ENCODE results near the gene PCNA.
"Not testable (repeated sequence)": the region's sequence is repeated elsewhere in the genome, so short reads cannot be mapped to it uniquely, and the experiment has no call there.

Gene PCNA

DNA sequence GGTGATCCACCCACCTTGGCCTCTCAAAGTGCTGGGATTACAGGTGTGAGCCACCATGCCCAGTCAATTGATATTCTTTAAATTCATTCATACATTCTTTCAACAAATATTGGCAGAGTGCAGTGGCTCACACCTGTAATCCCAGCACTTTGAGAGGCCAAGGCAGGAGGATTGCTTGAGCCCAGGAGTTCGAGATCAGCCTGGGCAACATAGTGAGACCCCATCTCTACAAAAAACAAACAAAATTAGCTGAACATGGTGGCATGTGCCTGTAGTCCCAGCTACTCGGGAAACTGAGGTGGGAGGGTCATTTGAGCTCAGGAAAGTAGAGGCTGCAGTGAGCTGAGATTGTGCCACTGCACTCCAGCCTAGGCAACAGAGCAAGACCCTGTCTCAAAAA, 42.8 kb downstream of the PCNA start:
- not testable (repeated sequence) for H3K9ac ChIP-seq (ENCODE audit: low read length); H3K36me3 ChIP-seq (ENCODE audit: control insufficient read depth, insufficient read depth, low read length); H3K9me3 ChIP-seq (ENCODE audit: control insufficient read depth, insufficient read depth, low read depth, low read length); H3K4me3 ChIP-seq (ENCODE audit: low read depth, low read length); H3K27me3 ChIP-seq (ENCODE audit: control insufficient read depth, insufficient read depth, low read length); H3K27ac ChIP-seq (ENCODE audit: low read depth, low read length)
- peaks cover 18% of the 10 kb centered on the region for H3K4me1 ChIP-seq (ENCODE audit: control insufficient read depth, insufficient read depth, low read length)

DNA sequence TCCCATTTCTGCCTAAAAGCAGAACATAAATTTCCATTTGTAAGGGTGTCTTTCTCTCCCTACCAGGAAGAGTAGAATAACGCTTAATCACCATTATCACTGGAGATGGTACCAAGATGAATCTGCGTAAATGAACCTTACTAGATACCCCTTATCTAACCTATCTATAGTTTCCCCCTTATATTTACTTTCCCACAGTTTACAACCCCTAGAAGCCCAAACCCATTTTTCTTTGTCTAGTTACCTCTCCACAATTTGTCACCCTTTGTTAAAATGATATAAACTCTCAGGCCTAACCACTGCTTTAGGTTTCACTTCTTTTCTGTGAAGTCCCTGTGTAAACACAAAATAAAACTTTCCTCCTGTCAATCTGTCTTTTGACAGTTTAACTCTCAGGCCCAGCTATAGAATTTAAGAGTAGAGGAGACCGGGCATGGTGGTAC, 45.5 kb downstream of the PCNA start:
- Histone ChIP-seq H3K4me3 (ENCODE audit: low read depth, low read length) (no peak overlapping the region), H3K36me3 (ENCODE audit: control insufficient read depth, insufficient read depth, low read length) (no peaks in the 10 kb centered on the region), H3K27ac (ENCODE audit: low read depth, low read length) (no peak overlapping the region), H3K4me1 (ENCODE audit: control insufficient read depth, insufficient read depth, low read length) (peaks cover 12% of the 10 kb centered on the region), H3K9me3 (ENCODE audit: control insufficient read depth, insufficient read depth, low read depth, low read length) (no peaks in the 10 kb centered on the region), H3K27me3 (ENCODE audit: control insufficient read depth, insufficient read depth, low read length) (no peaks in the 10 kb centered on the region), H3K9ac (ENCODE audit: low read length) (no peak overlapping the region)

DNA sequence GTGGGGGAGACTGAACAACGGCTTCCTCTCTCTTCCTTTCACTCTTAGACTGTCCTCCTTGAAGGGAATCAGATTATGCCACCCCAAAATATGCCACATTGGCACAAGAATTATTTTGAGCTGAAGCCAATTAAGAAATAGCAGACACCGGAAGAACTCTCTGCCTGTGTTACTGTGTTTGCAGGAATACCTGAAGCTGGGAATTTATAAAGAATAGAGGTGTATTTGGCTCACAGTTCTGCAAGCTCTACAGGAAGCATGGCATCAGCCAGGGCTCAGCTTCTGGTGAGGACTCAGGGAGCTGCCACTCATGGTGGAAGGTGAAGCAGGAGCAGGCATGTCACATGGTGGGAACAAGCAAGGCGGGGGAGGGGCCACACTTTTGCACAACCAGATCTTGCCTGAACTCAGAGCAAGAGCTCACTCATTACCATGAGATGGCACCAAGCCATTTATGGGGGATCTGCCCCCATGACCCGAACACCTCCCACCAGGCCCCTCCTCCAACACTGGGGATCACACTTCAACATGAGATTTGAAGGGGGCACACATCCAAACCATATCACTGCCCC, 46.0 kb downstream of the PCNA start:
- Histone ChIP-seq H3K4me1 (ENCODE audit: control insufficient read depth, insufficient read depth, low read length) (peaks cover 12% of the 10 kb centered on the region), H3K4me3 (ENCODE audit: low read depth, low read length) (no peak overlapping the region), H3K9me3 (ENCODE audit: control insufficient read depth, insufficient read depth, low read depth, low read length) (no peaks in the 10 kb centered on the region), H3K27ac (ENCODE audit: low read depth, low read length) (no peak overlapping the region), H3K9ac (ENCODE audit: low read length) (no peak overlapping the region), H3K27me3 (ENCODE audit: control insufficient read depth, insufficient read depth, low read length) (no peaks in the 10 kb centered on the region), H3K36me3 (ENCODE audit: control insufficient read depth, insufficient read depth, low read length) (no peaks in the 10 kb centered on the region)

DNA sequence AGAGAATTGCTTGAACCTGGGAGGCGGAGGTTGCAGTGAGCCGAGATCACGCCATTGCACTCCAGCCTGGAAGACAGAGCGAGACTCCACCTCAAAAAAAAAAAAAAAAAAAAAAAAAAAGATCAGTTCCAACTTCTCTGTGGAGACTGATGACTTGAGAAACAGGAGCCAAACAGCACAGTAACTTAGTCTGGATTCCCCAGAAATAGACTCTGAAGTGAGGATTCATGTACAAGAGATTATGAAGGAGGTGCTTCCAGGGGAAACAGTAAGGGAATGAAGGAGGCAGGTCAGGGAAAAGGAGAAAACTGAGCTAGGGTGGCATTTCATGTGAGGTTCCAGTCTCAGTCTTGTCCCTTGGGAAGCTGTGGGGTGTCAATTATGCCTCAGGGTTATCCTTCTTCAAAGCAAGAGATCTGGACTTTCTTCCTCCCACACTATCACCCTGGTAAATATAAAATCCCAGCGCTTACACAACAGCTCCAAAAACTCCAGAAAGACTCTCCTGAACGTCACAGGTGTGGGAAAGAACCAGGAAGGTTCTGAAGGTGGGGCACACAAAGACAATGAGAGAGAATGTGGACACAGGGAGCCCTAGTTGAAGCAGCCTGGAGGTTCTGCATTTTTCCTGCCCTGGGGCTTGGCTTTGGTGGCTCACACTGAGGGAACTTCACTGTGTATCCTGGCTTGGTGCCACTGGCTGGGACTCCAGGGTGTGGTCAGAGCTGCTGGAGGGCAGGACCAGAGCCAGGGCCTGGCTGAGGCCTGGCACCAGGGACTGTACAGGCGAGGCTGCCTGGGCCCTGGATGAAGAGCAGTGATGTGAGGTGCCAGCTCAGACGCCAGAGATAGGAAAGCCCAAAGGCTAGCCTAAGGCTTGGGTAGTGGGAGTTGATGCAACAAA, 46.8 kb downstream of the PCNA start:
- Histone ChIP-seq H3K9ac (ENCODE audit: low read length) (no peak overlapping the region), H3K9me3 (ENCODE audit: control insufficient read depth, insufficient read depth, low read depth, low read length) (no peaks in the 10 kb centered on the region), H3K27ac (ENCODE audit: low read depth, low read length) (no peak overlapping the region), H3K27me3 (ENCODE audit: control insufficient read depth, insufficient read depth, low read length) (no peaks in the 10 kb centered on the region), H3K4me1 (ENCODE audit: control insufficient read depth, insufficient read depth, low read length) (peaks cover 12% of the 10 kb centered on the region), H3K36me3 (ENCODE audit: control insufficient read depth, insufficient read depth, low read length) (no peaks in the 10 kb centered on the region), H3K4me3 (ENCODE audit: low read depth, low read length) (no peak overlapping the region)

DNA sequence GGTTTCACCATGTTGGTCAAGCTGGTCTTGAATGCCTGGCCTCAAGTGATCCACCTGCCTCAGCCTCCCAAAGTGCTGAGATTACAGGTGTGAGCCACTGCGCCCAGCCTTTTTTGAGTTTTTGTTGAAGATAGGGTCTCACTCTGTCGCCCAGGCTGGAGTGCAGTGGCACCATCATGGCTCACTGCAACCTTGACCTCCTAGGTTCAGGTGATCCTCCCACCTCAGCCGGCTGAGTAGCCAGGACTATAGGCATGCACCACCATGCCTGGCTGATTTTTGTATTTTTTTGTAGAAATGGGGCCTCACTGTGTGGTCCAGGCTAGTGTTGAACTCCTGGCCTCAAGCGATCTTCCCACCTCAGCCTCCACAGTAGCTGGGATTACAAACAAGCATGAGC, 47.8 kb downstream of the PCNA start:
- not testable (repeated sequence) for H3K9ac ChIP-seq (ENCODE audit: low read length); H3K27ac ChIP-seq (ENCODE audit: low read depth, low read length); H3K4me3 ChIP-seq (ENCODE audit: low read depth, low read length); H3K36me3 ChIP-seq (ENCODE audit: control insufficient read depth, insufficient read depth, low read length); H3K27me3 ChIP-seq (ENCODE audit: control insufficient read depth, insufficient read depth, low read length); H3K9me3 ChIP-seq (ENCODE audit: control insufficient read depth, insufficient read depth, low read depth, low read length)
- peaks cover 12% of the 10 kb centered on the region for H3K4me1 ChIP-seq (ENCODE audit: control insufficient read depth, insufficient read depth, low read length)

DNA sequence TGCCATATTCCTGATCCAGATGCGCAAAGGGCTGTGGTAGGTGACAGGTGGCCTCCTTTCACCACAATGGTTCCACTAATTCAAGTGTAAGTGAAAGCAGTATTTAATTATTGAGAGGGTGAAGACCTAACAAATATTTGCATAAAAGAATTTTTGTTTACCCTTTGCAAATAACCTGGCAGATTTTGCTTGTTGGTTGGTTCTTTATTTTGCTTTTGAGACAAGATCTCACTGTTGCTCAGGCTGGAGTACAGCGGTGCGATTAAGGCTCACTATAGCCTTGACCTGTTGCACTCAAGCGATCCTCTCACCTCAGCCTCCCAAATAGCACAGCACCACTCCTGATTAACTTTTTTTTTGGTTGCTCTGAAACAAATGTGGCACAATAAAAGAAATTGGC, 49.2 kb downstream of the PCNA start:
- no peaks in the 10 kb centered on the region for H3K36me3 ChIP-seq (ENCODE audit: control insufficient read depth, insufficient read depth, low read length)
- H3K27ac ChIP-seq (ENCODE audit: low read depth, low read length) = no peak overlapping the region
- H3K4me1 ChIP-seq (ENCODE audit: control insufficient read depth, insufficient read depth, low read length) = peaks cover 12% of the 10 kb centered on the region
- H3K9ac ChIP-seq (ENCODE audit: low read length) = no peak overlapping the region
- no peak overlapping the region for H3K4me3 ChIP-seq (ENCODE audit: low read depth, low read length)
- H3K27me3 ChIP-seq (ENCODE audit: control insufficient read depth, insufficient read depth, low read length) = no peaks in the 10 kb centered on the region
- H3K9me3 ChIP-seq (ENCODE audit: control insufficient read depth, insufficient read depth, low read depth, low read length) = no peaks in the 10 kb centered on the region

DNA sequence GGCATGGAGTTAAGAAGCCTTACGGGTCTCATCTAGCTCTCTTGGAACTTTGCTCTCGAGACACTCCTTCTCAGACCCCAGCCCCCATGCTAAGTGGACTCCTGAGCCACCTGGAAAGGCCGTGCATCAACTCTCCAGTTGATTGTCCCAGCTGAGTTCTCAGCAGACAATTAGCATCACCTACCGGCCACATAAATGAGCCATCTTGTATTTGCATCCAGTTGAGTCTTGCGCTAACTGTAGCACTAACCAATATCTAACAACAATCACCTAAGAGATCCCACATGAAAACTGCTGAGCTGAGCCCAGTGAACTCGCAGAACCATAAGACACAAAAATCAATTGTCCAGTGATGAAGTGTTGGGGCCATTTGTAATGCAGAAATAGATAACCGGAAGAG, 49.7 kb downstream of the PCNA start:
- Histone ChIP-seq H3K36me3 (ENCODE audit: control insufficient read depth, insufficient read depth, low read length) (no peaks in the 10 kb centered on the region), H3K9ac (ENCODE audit: low read length) (no peak overlapping the region), H3K27me3 (ENCODE audit: control insufficient read depth, insufficient read depth, low read length) (no peaks in the 10 kb centered on the region), H3K9me3 (ENCODE audit: control insufficient read depth, insufficient read depth, low read depth, low read length) (no peaks in the 10 kb centered on the region), H3K4me3 (ENCODE audit: low read depth, low read length) (no peak overlapping the region), H3K27ac (ENCODE audit: low read depth, low read length) (no peak overlapping the region), H3K4me1 (ENCODE audit: control insufficient read depth, insufficient read depth, low read length) (peaks cover 12% of the 10 kb centered on the region)

DNA sequence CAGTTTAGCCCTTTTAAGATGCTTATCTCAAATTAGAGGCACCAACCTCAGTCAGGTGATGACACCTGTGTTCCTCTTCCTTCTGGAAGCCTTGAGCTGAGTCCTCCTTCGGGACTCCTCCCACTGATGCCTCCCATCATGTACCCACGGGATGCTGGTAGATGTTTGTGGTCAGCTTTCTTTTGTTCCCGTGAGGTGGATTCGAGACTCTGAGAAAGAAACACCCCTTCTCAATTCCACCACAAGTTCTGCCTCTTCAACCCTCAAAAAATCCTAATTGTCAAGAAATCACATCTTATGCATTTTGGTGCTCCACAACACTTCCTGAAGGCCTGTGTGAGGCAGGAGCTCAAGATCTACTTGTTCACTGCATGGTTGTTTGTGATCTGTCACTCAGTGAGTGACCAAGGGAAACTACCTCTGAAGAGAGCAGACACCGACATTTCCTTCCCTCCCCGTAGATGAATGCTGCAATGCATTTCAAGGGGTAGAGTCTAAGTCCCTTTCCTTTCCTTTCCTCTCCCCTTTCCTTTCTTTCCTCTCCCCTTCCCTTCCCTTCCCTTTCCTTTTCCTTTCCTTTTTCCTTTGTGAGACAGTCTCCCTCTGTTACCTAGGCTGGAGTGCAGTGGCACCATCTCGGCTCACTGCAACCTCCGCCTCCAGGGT, 50.5 kb downstream of the PCNA start:
- Histone ChIP-seq H3K4me3 (ENCODE audit: low read depth, low read length) (no peak overlapping the region), H3K9me3 (ENCODE audit: control insufficient read depth, insufficient read depth, low read depth, low read length) (no peaks in the 10 kb centered on the region), H3K4me1 (ENCODE audit: control insufficient read depth, insufficient read depth, low read length) (peaks cover 10% of the 10 kb centered on the region)

DNA sequence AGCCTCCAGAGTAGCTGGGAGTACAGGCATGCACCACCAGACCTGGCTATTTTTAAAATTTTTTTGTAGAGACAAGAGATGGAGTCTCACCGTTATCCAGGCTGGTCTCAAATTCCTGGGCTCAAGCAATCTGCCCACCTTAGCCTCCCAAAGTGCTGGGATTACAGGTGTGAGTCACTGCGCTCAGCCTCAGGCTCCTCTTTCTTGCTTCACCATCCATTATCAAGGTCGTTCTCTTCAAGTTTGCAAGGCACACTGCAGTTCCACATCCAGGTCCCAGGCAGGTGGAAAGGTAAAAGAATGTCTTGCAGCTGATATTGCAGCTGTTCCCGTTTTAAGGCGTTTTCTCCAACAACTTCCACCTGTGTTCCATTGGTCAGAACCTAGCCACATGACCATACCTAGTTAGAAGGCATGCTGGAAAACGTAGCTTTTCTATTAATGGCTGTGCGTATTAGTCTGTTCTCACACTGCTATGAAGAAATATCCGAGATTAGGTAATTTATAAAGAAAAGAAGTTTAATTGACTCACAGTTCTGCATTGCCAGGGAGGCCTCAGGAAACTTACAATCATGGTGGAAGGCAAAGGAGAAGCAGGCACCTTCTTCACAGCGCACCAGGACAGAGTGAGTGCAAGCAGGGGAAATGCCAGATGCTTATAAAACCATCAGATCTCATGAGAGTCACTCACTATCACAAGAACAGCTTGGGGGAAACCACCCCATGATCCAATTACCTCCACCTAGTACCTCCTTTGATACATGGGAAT, 51.7 kb downstream of the PCNA start:
- H3K4me1 ChIP-seq (ENCODE audit: control insufficient read depth, insufficient read depth, low read length) = no peaks in the 10 kb centered on the region; the same call in 1 of the 2 replicates

More for the DNA sequence above, 50.5 kb downstream of the PCNA start:
- Histone ChIP-seq H3K27me3 (ENCODE audit: control insufficient read depth, insufficient read depth, low read length) (no peaks in the 10 kb centered on the region), H3K27ac (ENCODE audit: low read depth, low read length) (no peak overlapping the region), H3K36me3 (ENCODE audit: control insufficient read depth, insufficient read depth, low read length) (no peaks in the 10 kb centered on the region), H3K9ac (ENCODE audit: low read length) (no peak overlapping the region)

DNA sequence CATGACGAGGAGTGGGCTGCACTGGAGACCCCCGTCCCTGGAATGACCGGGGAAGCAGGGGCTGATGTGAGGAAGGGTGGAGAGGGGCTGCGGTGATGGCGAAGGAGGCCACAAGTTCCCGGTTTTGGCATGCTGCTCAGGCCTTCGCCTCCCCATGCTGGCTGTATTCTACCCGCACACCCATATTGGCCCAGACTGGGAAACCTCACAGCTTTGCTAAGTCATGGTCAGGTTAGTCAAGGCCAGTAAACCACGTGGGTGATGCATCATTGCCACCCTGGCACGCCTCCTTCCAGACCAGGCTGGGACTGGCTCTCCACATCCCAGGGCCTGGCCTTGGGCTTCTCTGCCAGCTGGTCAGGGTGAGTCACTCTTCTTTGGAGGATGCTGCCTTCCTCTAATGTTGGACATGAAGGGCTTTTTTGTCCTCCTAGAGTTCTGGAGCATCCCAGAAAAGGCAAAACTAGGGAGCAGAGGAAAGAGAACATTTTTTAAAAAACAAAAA, 53.8 kb downstream of the PCNA start:
- H3K9ac ChIP-seq (ENCODE audit: low read length) = no peak overlapping the region
- H3K27ac ChIP-seq (ENCODE audit: low read depth, low read length) = no peak overlapping the region
- H3K9me3 ChIP-seq (ENCODE audit: control insufficient read depth, insufficient read depth, low read depth, low read length) = no peaks in the 10 kb centered on the region
- H3K27me3 ChIP-seq (ENCODE audit: control insufficient read depth, insufficient read depth, low read length) = no peaks in the 10 kb centered on the region
- no peak overlapping the region for H3K4me3 ChIP-seq (ENCODE audit: low read depth, low read length)
- H3K4me1 ChIP-seq (ENCODE audit: control insufficient read depth, insufficient read depth, low read length) = peaks cover 7% of the 10 kb centered on the region; the same call in 1 of the 2 replicates
- H3K36me3 ChIP-seq (ENCODE audit: control insufficient read depth, insufficient read depth, low read length) = no peaks in the 10 kb centered on the region

More for the DNA sequence above, 51.7 kb downstream of the PCNA start:
- H3K36me3 ChIP-seq (ENCODE audit: control insufficient read depth, insufficient read depth, low read length) = no peaks in the 10 kb centered on the region
- no peak overlapping the region for H3K27ac ChIP-seq (ENCODE audit: low read depth, low read length)
- H3K9me3 ChIP-seq (ENCODE audit: control insufficient read depth, insufficient read depth, low read depth, low read length) = no peaks in the 10 kb centered on the region
- no peak overlapping the region for H3K4me3 ChIP-seq (ENCODE audit: low read depth, low read length)
- H3K27me3 ChIP-seq (ENCODE audit: control insufficient read depth, insufficient read depth, low read length) = no peaks in the 10 kb centered on the region
- H3K9ac ChIP-seq (ENCODE audit: low read length) = no peak overlapping the region

Data from HUES6 (cell line).